GM21447 (cell line): ENCODE data around the gene SETD2.
A peak's percentile ranks its signal among the peaks of the same experiment; 100 is the strongest.

Experiments
- ATAC-seq: cut with Tn5 transposase; IDR thresholded peaks from one replicate; pipeline ENCODE4 v1.9.1; 2021; ENCODE audit not compliant: unreplicated experiment

The SETD2 gene

DNA sequence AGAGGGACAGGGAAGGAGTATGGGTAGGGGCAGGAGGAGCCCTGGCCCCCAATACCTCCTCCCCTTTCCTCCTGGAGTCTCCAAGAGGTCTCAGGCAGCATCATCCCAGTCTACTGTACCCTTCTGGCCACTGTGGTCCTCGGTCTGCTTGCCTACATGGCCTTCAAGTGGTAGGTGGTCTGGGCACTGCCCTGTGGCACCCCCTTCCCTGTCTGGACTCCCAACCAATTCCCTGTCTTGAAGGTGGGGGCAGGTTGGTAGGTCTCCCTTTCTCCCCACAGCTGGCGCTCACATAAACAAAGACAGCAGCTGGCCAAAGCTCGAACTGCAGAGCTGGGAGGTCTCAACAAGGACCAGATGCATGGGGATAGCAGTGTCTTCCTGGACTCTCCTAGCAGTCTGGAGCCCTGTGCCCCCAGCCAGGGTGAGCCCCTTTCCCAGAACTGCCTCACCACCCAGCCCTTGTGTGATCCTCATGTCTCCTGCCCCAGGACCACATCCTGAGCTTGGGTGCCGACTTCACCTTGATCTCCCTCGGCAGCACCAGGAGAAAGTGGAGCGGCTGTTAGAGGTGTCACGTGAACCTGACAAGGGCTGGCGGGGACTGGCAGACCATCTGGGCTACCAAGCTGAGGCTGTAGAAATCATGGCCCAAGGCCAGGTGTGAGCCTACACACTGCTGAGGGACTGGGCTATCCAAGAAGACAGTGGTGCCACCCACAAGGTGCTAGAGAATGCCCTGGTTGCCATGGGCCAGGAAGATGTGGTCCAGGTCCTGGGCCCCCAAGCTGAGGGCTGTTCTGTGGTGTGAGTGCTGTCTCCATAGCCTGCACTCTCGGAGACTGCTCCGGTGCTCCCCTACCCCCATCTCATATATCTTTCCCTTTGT lies 151.3 kb downstream of the SETD2 start:
- no peak for ATAC-seq

DNA sequence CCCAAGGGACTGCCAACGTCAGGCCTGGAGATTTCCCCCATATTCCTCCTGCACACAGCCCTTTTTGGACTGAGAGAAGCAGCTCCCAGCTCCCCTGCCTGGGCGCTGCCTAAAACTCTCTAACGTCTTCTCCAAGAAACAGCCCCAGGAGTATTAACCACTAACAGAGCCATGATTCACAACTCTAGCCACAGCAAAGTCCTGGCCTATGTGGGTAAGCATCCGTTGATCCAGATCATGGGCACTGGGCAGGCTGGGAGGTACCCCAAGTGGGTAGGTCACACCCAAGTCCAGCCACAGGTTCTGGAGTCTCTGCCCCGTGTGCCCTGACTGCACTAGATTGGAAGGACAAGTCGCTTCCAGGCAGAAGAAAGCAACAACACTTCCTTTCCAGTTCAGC lies 152.5 kb downstream of the SETD2 start:
- ATAC-seq: no peak

- ATAC-seq: no peak
Observed at GRCh38 chr3:47010910-47011309, 153.0 kb downstream of the SETD2 start.

- no peak for ATAC-seq
Observed at GRCh38 chr3:47010111-47010712, 153.7 kb downstream of the SETD2 start.

- peak; percentile 70 for ATAC-seq
Observed at GRCh38 chr3:47009225-47010110, 154.4 kb downstream of the SETD2 start.

GRCh38 chr3:47008851-47009224 lies 155.1 kb downstream of the SETD2 start:
- ATAC-seq: no peak

- no peak for ATAC-seq
Observed at GRCh38 chr3:47008234-47008796, 155.6 kb downstream of the SETD2 start.

DNA sequence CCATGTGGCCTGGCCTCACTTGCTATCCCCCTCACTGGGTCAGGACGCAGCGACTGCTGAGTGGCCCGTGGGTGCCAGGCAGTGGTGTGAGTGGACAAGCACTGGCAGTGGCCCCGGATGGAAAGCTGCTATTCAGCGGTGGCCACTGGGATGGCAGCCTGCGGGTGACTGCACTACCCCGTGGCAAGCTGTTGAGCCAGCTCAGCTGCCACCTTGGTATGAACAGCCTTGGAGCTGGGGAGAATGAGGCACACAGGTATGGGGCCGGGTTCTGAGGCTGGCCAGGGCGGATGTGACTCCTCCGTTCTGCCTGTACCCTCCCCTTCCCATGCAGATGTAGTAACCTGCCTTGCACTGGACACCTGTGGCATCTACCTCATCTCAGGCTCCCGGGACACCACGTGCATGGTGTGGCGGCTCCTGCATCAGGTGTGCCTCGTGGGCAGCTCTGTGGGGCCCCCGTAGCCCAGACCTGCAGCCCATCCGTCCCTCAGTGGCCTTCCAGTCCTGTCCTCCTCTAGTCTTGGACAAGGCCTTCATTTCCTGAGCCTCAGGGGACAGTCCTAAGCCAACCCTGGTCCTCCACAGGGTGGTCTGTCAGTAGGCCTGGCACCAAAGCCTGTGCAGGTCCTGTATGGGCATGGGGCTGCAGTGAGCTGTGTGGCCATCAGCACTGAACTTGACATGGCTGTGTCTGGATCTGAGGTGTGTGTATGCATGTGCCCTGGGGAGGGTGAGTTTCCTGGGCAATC lies 156.3 kb downstream of the SETD2 start:
- no peak for ATAC-seq

DNA sequence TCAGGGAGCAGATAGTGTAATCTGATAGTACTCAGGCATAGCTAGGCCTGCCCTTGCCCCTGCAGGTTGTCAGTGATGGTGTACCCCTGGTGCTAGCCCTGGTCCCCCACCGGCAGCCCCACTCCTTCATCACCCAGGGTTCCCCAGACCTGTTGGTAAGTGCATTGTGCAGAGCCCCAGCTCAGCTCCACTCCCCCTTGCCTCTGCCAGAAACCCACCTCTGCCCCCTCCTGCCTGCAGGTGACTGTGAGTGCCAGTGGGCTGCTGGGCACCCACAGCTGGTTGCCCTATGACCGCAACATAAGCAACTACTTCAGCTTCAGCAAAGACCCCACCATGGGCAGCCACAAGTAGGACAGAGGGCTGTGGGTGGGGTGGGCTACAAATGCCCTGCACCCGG lies 156.9 kb downstream of the SETD2 start:
- ATAC-seq: no peak

DNA sequence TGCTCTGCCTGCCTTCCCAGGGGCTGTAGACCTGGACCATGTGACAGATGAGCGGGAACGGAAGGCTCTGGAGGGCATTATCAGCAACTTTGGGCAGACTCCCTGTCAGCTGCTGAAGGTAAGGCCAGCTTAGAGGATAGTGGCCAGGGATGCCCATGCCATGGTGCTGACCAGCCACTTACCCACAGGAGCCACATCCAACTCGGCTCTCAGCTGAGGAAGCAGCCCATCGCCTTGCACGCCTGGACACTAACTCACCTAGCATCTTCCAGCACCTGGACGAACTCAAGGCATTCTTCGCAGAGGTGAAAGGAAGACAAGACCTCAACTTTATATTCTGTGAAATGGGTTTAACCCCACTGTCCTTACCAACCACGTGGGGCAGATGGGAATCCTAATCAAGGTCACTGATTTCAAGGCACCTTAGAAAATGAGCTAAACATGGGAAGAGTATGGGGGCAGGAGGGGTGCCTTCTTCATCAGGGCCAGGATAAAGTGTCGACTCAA lies 157.7 kb downstream of the SETD2 start:
- ATAC-seq: no peak

- no peak for ATAC-seq
Observed at GRCh38 chr3:47005212-47006144, 158.4 kb downstream of the SETD2 start.

DNA sequence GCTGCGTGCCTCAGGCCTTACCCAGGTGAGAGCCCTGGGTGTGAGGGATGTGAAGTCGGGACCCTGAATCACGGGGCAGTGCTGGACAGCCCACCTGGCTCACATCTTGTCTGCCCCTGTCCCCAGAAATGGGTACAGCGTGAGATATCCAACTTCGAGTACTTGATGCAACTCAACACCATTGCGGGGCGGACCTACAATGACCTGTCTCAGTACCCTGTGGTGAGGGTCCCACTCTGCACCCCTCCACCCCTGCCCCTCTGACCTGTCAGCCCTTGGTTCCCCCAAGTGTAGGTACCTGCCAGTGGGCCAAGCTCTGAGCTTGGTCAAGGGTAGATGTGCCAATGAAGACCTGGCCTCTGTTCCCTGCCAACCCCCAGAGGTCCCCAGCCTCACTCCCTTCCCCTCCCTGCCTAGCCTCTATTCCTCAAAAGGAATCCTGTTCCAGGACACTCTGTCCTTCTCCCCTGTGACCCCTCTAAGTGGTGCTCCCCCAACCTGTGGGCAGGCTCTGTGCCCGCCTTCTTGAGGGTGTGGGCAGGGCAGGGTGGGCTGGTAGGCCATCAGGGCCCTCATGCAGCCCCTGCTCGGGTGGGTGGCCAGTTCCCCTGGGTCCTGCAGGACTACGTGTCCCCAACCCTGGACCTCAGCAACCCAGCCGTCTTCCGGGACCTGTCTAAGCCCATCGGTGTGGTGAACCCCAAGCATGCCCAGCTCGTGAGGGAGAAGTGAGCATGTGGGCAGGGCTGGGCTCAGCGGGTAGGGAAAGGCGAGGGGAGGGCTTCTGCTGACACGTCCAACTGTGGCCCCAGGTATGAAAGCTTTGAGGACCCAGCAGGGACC lies 159.3 kb downstream of the SETD2 start:
- ATAC-seq: no peak

DNA sequence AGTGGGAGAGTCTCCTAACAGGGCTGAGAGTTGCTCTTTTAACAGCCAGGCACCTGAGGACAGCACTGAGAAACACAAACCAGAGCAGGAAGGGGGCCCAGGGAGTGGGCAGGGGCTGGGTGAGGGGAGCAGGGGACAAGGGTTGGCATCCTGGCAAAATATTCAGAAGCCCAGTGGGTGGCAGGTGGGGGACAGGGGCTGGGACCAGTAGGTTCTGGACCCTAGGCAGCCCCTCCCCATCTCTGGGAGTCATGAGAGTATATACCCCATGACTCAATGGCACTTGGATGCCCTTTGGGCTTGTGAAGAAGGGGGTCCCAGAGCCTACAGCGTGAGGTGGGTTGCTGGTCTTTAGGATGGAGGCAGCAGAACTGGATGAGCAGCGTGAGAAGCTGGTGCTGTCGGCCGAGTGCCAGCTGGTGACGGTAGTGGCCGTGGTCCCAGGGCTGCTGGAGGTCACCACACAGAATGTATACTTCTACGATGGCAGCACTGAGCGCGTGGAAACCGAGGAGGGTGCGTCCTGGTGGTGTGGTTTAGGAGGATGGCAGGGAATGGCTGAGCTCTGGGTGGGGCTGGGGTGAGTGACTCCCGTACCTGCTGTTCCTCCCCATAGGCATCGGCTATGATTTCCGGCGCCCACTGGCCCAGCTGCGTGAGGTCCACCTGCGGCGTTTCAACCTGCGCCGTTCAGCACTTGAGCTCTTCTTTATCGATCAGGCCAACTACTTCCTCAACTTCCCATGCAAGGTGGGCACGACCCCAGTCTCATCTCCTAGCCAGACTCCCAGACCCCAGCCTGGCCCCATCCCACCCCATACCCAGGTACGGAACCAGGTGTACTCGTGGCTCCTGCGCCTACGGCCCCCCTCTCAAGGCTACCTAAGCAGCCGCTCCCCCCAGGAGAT lies 160.2 kb downstream of the SETD2 start:
- ATAC-seq: no peak

DNA sequence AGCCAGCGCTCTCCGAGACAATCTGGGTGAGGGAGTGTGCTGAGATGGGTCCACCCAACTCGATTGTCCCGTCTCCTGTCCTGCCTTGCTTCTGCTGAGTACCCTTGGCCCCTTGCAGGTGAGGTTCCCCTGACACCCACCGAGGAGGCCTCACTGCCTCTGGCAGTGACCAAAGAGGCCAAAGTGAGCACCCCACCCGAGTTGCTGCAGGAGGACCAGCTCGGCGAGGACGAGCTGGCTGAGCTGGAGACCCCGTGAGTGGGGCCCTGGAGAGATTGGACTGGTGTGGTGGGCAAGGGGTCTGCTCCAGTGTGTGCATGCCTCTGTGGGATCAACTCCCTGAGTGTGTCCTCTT lies 160.9 kb downstream of the SETD2 start:
- ATAC-seq: no peak

DNA sequence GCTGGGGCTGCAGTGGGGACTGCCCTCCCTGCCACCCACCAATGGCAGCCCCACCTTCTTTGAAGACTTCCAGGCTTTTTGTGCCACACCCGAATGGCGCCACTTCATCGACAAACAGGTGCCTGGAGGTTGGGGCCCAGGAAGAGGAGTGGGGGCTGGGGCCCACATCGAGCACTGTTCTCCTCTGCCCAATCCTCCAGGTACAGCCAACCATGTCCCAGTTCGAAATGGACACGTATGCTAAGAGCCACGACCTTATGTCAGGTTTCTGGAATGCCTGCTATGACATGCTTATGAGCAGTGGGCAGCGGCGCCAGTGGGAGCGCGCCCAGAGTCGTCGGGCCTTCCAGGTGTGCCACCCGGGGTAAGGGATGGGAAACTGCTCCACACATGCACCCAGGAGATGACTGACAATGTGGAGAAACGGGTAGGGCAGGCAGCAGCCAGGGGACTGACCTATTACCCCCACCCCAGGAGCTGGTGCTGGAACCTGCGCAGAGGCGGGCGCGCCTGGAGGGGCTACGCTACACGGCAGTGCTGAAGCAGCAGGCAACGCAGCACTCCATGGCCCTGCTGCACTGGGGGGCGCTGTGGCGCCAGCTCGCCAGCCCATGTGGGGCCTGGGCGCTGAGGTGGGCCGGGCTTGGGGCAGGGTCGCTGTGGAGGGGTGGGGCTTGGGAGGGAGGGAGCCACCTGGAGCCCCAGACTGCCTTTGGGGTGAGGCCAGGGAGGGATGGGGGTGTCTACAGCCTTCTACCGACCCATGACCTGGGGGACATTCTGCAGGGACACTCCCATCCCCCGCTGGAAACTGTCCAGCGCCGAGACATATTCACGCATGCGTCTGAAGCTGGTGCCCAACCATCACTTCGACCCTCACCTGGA lies 161.5 kb downstream of the SETD2 start:
- ATAC-seq: no peak

GRCh38 chr3:47001731-47002170 lies 162.2 kb downstream of the SETD2 start:
- no peak for ATAC-seq
